GM19397 (cell line): ENCODE results near the gene HGFAC.

ENCODE experiments used
- ATAC-seq: cut with Tn5 transposase; IDR thresholded peaks from one replicate; pipeline ENCODE4 v1.9.1; 2021; ENCODE audit warnings: mild to moderate bottlenecking, moderate library complexity; ENCODE audit not compliant: unreplicated experiment

Gene HGFAC

GRCh38 chr4:3484057-3484973 lies 42.5 kb downstream of the HGFAC start:
- ATAC-seq = no peak

- no peak for ATAC-seq
These were observed 43.4 kb downstream of the HGFAC start for GRCh38 chr4:3485011-3485791.

GRCh38 chr4:3485886-3486540 lies 44.2 kb downstream of the HGFAC start:
- ATAC-seq = no peak

GRCh38 chr4:3486541-3487540 lies 45.1 kb downstream of the HGFAC start:
- ATAC-seq = no peak

- no peak for ATAC-seq
These were observed 46.1 kb downstream of the HGFAC start for GRCh38 chr4:3487861-3488260.

- ATAC-seq = no peak
These were observed 47.1 kb downstream of the HGFAC start for GRCh38 chr4:3488820-3489219.

- no peak for ATAC-seq
These were observed 47.7 kb downstream of the HGFAC start for GRCh38 chr4:3489451-3489962.

- no peak for ATAC-seq
These were observed 50.1 kb downstream of the HGFAC start for GRCh38 chr4:3491681-3492405.

GRCh38 chr4:3492741-3493719 lies 51.3 kb downstream of the HGFAC start:
- no peak for ATAC-seq

GRCh38 chr4:3493720-3494461 lies 52.1 kb downstream of the HGFAC start:
- no peak for ATAC-seq

GRCh38 chr4:3494462-3494871 lies 52.7 kb downstream of the HGFAC start:
- ATAC-seq = no peak

GRCh38 chr4:3495204-3495975 lies 53.6 kb downstream of the HGFAC start:
- ATAC-seq = no peak

- no peak for ATAC-seq
These were observed 54.3 kb downstream of the HGFAC start for GRCh38 chr4:3496021-3496420.

GRCh38 chr4:3497095-3497494 lies 55.3 kb downstream of the HGFAC start:
- no peak for ATAC-seq

- ATAC-seq = no peak
These were observed 56.0 kb downstream of the HGFAC start for GRCh38 chr4:3497523-3498389.

- ATAC-seq = no peak
These were observed 56.6 kb downstream of the HGFAC start for GRCh38 chr4:3498407-3498806.
